HEK293 (cell line): ENCODE measurements around the gene AP3B1.

Experiments
- CTCF ChIA-PET: fragments of 350-600 bp; formaldehyde crosslinking; extraction: SDS; loops from one replicate; lab custom pipeline; 2021; ENCODE audit warnings: antibody characterized with exemption; lab: Yijun Ruan, JAX
- POLR2A ChIA-PET: fragments of 300-600 bp; formaldehyde crosslinking; extraction: SDS; loops from one replicate; lab custom pipeline; 2020; ENCODE audit warnings: antibody characterized with exemption, inconsistent platforms; lab: Yijun Ruan, JAX
- H3K27ac ChIP-seq: fragments of 200-500 bp; sonication (Bioruptor generic); 2 replicates; pipeline ENCODE4 v1.5.1; 2014; ENCODE audit warnings: low read depth, low read length, control low read depth, inconsistent platforms; ENCODE audit errors: extremely low read depth
- H3K36me3 ChIP-seq, 2 experiments: fragments of 200-500 bp in 1 of 2; sonication (Bioruptor generic) in 1 of 2; 1 replicate in 1 of 2; 2 replicates in 1 of 2; pipeline ENCODE4 v1.5.1; 2014 to 2017; ENCODE audit warnings: inconsistent platforms in 2 of 2, low read length in 2 of 2; ENCODE audit not compliant: control insufficient read depth in 2 of 2, insufficient read depth in 1 of 2
- H3K4me1 ChIP-seq: fragments of 200-500 bp; sonication (Bioruptor generic); 2 replicates; pipeline ENCODE4 v1.5.1; 2014; ENCODE audit warnings: mild to moderate bottlenecking, low read length, inconsistent platforms; ENCODE audit not compliant: control insufficient read depth, insufficient read depth
- H3K4me3 ChIP-seq: 2 replicates; pipeline ENCODE4 v1.5.1; 2011; ENCODE audit warnings: low read depth, mild to moderate bottlenecking, control low read depth, low read length, moderate library complexity
- H3K9me3 ChIP-seq: fragments of 200-500 bp; sonication (Bioruptor generic); 2 replicates; pipeline ENCODE4 v1.5.1; 2014; ENCODE audit warnings: low read depth, low read length, inconsistent platforms; ENCODE audit not compliant: control insufficient read depth, insufficient read depth
- FEZF1 ChIP-seq: fragments of 450-650 bp; formaldehyde crosslinking; IDR thresholded peaks from 2 replicates; pipeline ENCODE4 v1.5.1; 2016; ENCODE audit warnings: missing biosample characterization, missing genetic modification characterization
- ZFP3 ChIP-seq: fragments of 450-650 bp; formaldehyde crosslinking; IDR thresholded peaks from 2 replicates; pipeline ENCODE4 v1.5.1; 2016; ENCODE audit warnings: low read depth, missing biosample characterization, missing genetic modification characterization
- ZNF114 ChIP-seq: fragments of 450-650 bp; formaldehyde crosslinking; IDR thresholded peaks from 2 replicates; pipeline ENCODE4 v1.5.0; 2017; ENCODE audit warnings: missing biosample characterization, missing genetic modification characterization
- ZNF132 ChIP-seq: fragments of 450-650 bp; formaldehyde crosslinking; IDR thresholded peaks from 2 replicates; pipeline ENCODE4 v1.5.1; 2017; ENCODE audit warnings: missing biosample characterization, missing genetic modification characterization, borderline replicate concordance
- ZNF133 ChIP-seq: fragments of 450-650 bp; formaldehyde crosslinking; IDR thresholded peaks from 2 replicates; pipeline ENCODE4 v1.5.1; 2016; ENCODE audit warnings: missing biosample characterization, missing genetic modification characterization
- ZNF473 ChIP-seq: fragments of 450-650 bp; formaldehyde crosslinking; IDR thresholded peaks from 2 replicates; pipeline ENCODE4 v1.5.1; 2017; ENCODE audit warnings: missing biosample characterization, missing genetic modification characterization
- ZNF548 ChIP-seq: fragments of 450-650 bp; formaldehyde crosslinking; IDR thresholded peaks from 2 replicates; pipeline ENCODE4 v1.5.1; 2016; ENCODE audit warnings: missing biosample characterization, missing genetic modification characterization
- ZNF571 ChIP-seq: fragments of 450-650 bp; formaldehyde crosslinking; IDR thresholded peaks from 2 replicates; pipeline ENCODE4 v1.5.0; 2017; ENCODE audit warnings: missing biosample characterization, missing genetic modification characterization
- ZNF776 ChIP-seq: fragments of 450-650 bp; formaldehyde crosslinking; IDR thresholded peaks from 2 replicates; pipeline ENCODE4 v1.5.0; 2017; ENCODE audit warnings: missing biosample characterization, missing genetic modification characterization, borderline replicate concordance
- ZNF791 ChIP-seq: fragments of 450-650 bp; formaldehyde crosslinking; IDR thresholded peaks from 2 replicates; pipeline ENCODE4 v1.5.1; 2016; ENCODE audit warnings: missing biosample characterization, missing genetic modification characterization
- ZNF837 ChIP-seq: fragments of 450-650 bp; formaldehyde crosslinking; IDR thresholded peaks from 2 replicates; pipeline ENCODE4 v1.5.1; 2016; ENCODE audit warnings: missing biosample characterization, missing genetic modification characterization
- ZSCAN16 ChIP-seq: fragments of 450-650 bp; formaldehyde crosslinking; IDR thresholded peaks from 2 replicates; pipeline ENCODE4 v1.5.1; 2016; ENCODE audit warnings: missing biosample characterization, missing genetic modification characterization
- TF ChIP-seq, protein P1 (sequence below): fragments of 450-650 bp; formaldehyde crosslinking; IDR thresholded peaks from 2 replicates; pipeline ENCODE4 v1.5.1; 2017; ENCODE audit warnings: missing biosample characterization, missing genetic modification characterization
- TF ChIP-seq, protein P2 (sequence below): fragments of 450-650 bp; formaldehyde crosslinking; conservative IDR thresholded peaks from 2 replicates; pipeline ENCODE4 v1.5.1; 2016; ENCODE audit warnings: low read depth, missing biosample characterization, missing genetic modification characterization

AP3B1 gene

DNA sequence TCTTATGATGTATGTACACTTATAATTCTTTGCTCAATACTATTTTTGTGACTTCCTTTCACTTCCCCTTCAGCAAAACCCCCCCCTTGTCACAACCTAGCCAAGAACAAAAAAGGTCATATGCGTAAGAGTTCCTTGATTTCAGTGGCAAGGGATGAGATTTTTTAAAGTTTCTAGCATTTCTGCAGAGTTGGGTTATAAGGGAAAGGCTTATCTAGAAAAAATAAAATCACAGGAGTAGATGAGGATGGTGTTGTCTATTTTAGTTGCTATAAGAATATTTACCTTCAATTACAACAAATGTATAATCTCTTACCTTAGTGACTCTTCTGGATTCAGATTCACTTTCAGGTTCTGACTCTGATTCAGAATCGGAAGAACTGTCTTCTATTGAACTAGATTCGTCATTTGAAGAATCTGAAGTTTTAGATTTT, 184.6 kb downstream of the AP3B1 start:
- POLR2A ChIA-PET, result no interaction called here
- H3K36me3 ChIP-seq, result peaks cover 0 to 16% of the 10 kb centered on the region in 2 experiments; a peak in 2 of 3 replicates
- no peaks in the 10 kb centered on the region for H3K9me3 ChIP-seq
- CTCF ChIA-PET, result no interaction called here
- TF ChIP-seq ZNF133 (tag by site-specific recombination), result 0 out of 2 replicates have a peak, but pooled peaks have one; percentile 21
- no peak for TF ChIP-seq ZNF776 (tag by site-specific recombination)
- no peak overlapping the region for H3K27ac ChIP-seq
- 0 out of 2 replicates have a peak, but pooled peaks cover 3% of the 10 kb centered on the region for H3K4me1 ChIP-seq
- H3K4me3 ChIP-seq, result no peak overlapping the region

DNA sequence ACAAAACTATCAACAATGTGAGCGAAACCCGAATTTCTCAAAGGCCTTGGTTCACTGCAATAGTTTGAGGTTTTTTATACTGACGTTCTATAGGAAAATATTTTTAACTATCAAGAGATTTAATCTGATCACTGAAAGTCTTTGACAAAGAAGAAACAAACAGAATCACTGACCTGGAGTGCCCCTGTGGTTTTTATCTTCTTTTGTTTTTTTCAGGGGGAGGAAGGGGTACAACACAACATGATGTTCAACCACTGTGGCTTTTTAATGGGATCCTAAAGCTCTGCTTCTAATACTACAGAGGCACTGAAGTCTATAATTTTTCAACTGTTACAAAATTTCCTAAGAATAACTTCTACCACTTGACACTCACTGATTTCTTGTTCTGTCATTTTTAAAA, 185.9 kb downstream of the AP3B1 start:
- CTCF ChIA-PET, result no interaction called here

DNA sequence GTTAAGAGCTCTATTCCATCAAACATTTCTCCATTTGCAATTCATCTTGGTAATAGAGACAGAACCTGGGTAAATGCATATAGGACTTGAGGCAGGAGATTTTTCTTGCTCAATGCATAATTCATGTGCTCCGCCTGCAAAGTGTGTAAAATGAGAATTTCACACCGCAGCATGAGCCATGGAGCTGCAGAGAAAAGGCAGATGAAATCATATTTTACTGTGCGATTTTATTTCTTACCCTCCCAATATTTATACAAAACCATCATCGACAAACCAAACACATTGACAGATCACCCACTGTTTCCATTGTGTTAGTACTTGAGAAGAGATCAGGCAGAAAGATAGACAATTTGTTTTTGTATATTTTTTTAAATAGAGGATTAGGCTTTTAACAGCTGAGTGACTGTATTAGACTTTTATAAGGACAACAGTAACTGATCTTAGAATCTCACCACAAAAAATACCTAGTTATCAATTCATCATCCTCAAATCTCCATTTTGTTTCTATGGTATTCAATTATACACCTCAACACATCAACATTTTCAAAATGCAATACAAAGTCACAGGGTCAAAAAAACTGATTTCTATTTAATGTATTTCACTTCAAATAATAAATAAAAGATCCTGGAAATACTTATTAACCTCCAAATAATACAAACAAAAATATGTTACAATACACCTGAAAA, 191.1 kb downstream of the AP3B1 start:
- H3K27ac ChIP-seq, result no peak overlapping the region
- TF ChIP-seq, protein P1, sequence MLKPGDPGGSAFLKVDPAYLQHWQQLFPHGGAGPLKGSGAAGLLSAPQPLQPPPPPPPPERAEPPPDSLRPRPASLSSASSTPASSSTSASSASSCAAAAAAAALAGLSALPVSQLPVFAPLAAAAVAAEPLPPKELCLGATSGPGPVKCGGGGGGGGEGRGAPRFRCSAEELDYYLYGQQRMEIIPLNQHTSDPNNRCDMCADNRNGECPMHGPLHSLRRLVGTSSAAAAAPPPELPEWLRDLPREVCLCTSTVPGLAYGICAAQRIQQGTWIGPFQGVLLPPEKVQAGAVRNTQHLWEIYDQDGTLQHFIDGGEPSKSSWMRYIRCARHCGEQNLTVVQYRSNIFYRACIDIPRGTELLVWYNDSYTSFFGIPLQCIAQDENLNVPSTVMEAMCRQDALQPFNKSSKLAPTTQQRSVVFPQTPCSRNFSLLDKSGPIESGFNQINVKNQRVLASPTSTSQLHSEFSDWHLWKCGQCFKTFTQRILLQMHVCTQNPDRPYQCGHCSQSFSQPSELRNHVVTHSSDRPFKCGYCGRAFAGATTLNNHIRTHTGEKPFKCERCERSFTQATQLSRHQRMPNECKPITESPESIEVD (tag by site-specific recombination), result peak; percentile 82
- TF ChIP-seq ZNF548 (no peak), FEZF1 (tag by site-specific recombination) (peak; percentile 52), ZNF837 (tag by site-specific recombination) (no peak)
- H3K4me1 ChIP-seq, result peaks cover 6% of the 10 kb centered on the region; the same call in 1 of the 2 replicates
- H3K36me3 ChIP-seq, result peaks cover 9 to 18% of the 10 kb centered on the region in 2 experiments
- no peak overlapping the region for H3K4me3 ChIP-seq
- ChIA-PET CTCF (interaction anchor here (1.0 kb wide), 2 partner anchors 24 to 543 kb away, joined by 3 read pairs; no protein-coding TSS in a partner anchor), POLR2A (no interaction called here)
- H3K9me3 ChIP-seq, result no peaks in the 10 kb centered on the region

More for the DNA sequence above, 185.9 kb downstream of the AP3B1 start:
- H3K4me3 ChIP-seq, result no peak overlapping the region
- H3K36me3 ChIP-seq, result peaks cover 0 to 7% of the 10 kb centered on the region in 2 experiments; a peak in 1 of 3 replicates
- H3K27ac ChIP-seq, result no peak overlapping the region
- POLR2A ChIA-PET, result no interaction called here
- no peaks in the 10 kb centered on the region for H3K9me3 ChIP-seq
- no peak for TF ChIP-seq ZNF791 (tag by site-specific recombination)
- no peak for TF ChIP-seq ZNF114 (tag by site-specific recombination)
- no peak for TF ChIP-seq ZFP3
- TF ChIP-seq, protein P2, sequence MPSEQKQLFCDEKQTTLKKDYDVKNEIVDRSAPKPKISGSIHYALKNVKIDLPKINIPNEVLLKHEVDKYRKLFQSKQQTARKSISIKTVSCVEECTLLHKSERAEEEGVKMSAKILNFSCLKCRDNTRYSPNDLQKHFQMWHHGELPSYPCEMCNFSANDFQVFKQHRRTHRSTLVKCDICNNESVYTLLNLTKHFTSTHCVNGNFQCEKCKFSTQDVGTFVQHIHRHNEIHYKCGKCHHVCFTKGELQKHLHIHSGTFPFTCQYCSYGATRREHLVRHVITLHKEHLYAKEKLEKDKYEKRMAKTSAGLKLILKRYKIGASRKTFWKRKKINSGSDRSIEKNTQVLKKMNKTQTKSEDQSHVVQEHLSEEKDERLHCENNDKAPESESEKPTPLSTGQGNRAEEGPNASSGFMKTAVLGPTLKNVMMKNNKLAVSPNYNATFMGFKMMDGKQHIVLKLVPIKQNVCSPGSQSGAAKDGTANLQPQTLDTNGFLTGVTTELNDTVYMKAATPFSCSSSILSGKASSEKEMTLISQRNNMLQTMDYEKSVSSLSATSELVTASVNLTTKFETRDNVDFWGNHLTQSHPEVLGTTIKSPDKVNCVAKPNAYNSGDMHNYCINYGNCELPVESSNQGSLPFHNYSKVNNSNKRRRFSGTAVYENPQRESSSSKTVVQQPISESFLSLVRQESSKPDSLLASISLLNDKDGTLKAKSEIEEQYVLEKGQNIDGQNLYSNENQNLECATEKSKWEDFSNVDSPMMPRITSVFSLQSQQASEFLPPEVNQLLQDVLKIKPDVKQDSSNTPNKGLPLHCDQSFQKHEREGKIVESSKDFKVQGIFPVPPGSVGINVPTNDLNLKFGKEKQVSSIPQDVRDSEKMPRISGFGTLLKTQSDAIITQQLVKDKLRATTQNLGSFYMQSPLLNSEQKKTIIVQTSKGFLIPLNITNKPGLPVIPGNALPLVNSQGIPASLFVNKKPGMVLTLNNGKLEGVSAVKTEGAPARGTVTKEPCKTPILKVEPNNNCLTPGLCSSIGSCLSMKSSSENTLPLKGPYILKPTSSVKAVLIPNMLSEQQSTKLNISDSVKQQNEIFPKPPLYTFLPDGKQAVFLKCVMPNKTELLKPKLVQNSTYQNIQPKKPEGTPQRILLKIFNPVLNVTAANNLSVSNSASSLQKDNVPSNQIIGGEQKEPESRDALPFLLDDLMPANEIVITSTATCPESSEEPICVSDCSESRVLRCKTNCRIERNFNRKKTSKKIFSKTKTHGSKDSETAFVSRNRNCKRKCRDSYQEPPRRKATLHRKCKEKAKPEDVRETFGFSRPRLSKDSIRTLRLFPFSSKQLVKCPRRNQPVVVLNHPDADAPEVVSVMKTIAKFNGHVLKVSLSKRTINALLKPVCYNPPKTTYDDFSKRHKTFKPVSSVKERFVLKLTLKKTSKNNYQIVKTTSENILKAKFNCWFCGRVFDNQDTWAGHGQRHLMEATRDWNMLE (tag by site-specific recombination), result no peak
- TF ChIP-seq ZSCAN16 (tag by site-specific recombination), result no peak
- no peak for TF ChIP-seq ZNF571 (tag by site-specific recombination)
- TF ChIP-seq ZNF132, result no peak
- no peak for TF ChIP-seq ZNF473 (tag by site-specific recombination)
- TF ChIP-seq, all 188 proteins: peak for 0
- H3K4me1 ChIP-seq, result peaks cover 3% of the 10 kb centered on the region; the same call in 1 of the 2 replicates
